Activated CD4-positive, alpha-beta T cell treated with anti-CD3 and anti-CD28 coated beads, Interleukin-2, amount 50 U/mL, for 1 hour (primary cell): ENCODE measurements around the gene PTBP1.
"Not testable (repeated sequence)": the region's sequence is repeated elsewhere in the genome, so short reads cannot be mapped to it uniquely, and the experiment has no call there.

Source experiments
- DNase-seq: peaks from one replicate; pipeline ENCODE4 v3.0.0-alpha.2; 2020

Gene PTBP1

DNA sequence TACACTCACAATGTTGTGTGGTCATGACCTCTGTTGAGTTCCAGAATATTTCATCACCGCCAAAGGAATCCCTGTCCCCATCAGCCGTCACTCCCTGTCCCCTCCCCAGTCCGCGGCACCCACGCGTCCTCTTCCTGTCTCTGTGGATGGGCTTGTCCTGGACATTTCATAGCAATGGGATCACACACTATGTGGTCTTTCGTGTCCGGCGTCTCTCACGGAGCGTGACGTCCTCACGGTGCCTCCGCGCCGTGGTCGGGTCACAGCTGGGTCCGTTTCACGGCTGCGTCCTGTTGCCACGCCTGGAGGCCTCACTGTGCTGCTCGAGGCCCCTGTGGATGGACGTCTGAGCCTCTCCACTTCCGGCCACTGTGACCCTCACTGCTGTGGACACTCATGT lies 37.0 kb downstream of the PTBP1 start:
- no peak for DNase-seq

DNA sequence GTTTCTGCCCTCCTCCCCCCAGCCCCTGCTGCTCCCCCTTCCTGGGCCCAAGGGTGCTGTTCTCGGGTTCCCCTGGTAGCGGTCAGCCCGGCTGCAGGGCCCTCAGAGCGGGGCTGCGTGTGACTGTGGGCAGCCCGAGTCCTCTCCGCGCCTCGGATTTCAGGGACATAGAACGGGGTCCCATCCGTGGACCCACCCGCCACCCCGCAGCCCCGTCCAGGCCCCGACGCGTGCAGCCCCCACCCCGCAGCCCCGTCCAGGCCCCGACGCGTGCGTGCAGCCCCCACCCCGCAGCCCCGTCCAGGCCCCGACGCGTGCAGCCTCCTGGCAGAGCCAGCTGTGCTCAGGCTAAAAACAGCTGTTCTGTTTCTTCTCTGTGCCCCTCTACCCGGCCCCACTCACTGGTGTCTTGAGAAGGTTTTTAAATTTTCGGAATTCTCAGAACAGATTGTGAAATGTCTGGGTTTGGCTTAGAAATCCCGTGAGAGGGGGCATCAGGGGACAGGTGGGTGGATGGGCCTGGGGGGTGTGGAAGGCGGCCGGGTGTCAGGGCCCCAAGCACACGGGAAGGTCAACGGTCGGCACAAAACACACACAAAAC lies 38.1 kb downstream of the PTBP1 start:
- no peak for DNase-seq

DNA sequence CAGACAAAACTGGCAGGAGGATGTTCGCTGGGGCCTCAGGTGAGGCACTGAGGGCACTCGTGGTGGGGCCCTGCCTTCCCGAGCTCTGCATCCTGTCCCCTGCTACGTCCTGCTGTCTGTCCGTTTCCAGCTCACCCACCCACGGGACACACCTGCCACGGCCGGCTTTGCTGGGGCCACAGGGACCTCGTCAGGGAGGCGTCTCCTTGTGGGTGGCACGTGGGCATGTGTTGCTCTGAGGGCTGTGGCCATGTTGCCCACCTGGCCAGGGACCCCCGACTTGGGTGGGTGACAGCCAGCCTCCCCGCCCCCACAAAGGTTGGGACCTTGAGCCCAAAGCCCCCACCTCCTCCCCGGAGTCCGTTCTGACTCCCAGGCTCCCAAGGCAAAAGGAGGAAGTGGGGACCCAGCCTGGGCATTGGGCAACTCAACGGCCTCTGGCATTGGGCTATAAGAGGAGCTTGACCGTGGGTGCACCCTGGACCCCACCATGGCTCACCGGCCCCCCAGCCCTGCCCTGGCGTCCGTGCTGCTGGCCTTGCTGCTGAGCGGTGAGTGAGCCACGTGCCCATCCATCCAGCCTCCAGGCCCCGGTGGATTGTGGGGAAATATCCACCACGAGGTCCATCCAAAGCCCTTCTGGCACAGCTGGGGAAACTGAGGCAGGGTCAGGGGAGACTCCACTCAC lies 43.4 kb downstream of the PTBP1 start, which contains the start of gene PRTN3:
PRTN3 (plus strand) TSS at position 481 of the 688 bp plus-strand sequence; CDS start at position 491, 10 bp downstream.
- no peak for DNase-seq

DNA sequence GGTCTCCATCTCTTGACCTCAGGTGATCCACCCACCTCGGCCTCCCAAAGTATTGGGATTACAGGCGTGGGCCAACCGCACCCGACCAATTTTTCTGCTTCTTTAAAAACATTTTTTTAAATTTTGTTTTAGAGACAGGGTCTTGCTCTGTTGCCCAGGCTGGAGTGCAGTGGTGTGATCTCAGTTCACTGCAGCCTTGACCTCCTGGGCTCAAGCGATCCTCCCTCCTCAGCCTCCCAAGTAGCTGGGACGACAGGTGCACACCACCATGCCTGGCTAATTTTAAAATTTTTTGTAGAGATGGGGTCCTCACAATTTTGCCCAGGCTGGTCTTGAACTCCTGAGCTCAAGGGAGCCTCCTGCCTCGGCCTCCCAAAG lies 45.5 kb downstream of the PTBP1 start:
- not testable (repeated sequence) for DNase-seq

DNA sequence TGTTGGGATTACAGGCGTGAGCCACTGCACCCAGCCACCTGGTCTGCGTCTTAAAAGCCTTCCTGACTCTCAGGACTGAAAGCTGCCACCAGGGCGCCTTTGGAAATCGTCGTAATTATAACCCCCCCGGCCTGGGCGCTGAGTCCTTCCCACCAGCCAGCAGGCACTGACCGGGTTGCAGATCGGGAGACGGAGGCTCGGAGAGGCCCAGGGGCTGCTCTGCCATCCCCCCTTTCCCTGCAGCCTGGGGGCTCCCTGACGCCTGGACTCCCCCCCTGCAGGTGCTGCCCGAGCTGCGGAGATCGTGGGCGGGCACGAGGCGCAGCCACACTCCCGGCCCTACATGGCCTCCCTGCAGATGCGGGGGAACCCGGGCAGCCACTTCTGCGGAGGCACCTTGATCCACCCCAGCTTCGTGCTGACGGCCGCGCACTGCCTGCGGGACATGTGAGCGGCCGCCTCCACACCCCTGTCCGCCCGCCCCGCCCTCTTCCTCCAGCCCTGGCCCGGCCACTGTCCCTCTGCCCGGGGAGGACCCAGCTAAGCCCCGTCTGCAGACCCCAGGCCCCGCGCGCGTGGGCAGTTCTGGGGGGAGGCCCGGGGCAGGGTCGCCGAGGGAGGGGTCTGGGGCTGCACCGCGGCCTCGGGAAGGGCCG lies 46.1 kb downstream of the PTBP1 start:
- no peak for DNase-seq

DNA sequence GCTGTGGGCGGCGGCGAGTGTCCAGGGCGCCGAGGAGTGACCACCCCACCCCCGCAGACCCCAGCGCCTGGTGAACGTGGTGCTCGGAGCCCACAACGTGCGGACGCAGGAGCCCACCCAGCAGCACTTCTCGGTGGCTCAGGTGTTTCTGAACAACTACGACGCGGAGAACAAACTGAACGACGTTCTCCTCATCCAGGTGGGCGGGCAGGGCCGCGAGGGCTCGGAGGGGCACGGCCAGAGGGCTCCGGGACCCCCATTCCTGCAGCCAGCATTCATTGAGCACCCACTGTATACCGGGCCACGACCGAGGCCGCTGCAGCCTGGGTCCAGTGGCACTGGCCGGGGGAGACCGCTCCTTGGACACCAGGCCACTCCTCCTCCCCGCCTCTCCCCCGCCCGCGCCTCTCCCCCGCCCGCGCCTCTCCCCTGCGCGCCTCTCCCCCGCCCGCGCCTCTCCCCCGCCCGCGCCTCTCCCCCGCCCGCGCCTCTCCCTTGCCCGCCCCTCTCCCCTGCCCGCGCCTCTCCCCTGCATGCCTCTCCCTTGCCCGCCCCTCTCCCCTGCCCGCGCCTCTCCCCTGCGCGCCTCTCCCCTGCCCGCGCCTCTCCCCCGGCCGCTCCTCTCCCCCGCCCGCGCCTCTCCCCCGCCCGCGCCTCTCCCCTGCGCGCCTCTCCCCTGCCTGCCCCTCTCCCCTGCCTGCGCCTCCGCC lies 46.7 kb downstream of the PTBP1 start:
- no peak for DNase-seq

DNA sequence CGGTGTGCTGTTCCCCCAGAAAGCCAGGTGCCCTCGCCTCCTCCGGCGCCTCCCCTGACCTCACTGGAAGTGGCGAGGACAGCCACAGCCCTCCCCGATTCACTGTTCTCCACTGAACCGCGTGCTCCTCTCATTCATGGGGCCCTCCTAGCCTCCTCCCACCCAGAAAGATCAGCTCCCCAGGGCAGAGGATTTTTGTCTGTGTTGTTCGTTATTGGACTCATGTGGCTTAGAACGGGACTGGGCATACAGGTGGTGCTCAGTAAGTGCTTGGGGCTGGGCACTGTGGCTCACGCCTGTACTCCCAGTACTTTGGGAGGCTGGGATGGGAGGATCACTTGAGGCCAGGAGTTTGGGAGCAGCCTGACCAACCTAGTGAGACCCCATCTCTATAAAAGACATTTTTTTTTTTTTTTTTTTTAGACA lies 47.3 kb downstream of the PTBP1 start:
- no peak for DNase-seq

DNA sequence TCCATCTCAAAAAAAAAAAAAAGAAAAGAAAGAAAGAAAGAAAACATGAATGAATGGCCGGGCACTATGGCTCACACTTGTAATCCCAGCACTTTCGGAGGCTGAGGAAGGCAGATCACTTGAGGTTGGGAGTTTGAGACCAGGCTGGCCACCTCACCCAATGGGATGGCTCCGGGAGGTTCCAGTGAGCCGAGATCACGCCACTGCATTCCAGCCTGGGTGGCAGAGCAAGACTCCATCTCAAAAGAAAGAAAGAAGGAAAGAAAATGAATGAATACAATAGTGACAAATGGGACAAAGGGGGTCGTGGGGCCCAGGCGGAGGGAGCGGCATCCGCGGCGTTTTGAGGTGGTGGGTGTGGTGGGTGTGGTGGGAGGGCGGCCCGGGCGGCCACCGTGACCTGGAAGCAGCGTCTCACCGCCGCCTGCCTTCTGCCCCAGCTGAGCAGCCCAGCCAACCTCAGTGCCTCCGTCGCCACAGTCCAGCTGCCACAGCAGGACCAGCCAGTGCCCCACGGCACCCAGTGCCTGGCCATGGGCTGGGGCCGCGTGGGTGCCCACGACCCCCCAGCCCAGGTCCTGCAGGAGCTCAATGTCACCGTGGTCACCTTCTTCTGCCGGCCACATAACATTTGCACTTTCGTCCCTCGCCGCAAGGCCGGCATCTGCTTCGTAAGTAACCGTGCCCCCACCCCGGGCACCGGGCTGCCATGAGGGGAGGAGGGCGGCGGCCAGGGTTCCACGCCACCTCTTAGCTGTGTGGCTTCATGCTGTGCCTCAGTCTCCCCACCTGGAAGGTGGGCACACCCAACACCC lies 48.7 kb downstream of the PTBP1 start:
- DNase-seq = no peak

DNA sequence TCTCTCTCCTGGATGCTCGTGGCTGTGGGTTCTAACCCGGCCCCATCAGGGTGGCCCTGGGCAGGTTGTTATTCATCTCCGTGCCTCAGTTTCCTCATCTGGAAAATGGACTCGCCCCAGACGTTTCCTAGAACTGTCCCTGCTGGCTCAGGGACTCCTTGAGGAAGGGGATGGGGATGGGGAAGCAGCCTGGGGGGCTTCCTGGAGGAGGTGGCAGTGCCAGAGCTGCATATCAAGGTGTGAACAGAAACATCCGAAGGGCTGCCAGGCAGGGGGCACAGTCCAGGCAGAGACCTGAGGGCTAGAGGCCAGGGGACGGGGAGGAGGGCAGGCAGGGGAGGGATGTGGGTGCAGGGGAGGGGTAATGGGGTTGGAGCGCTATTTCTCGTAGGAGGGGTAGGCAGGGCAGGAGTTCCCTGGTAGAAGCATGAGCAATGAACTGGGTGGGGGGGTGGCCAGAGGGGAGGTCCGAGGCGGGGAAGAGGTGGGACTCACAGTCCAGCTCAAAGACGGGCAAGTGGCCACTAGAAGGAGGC lies 51.2 kb downstream of the PTBP1 start:
- no peak for DNase-seq

DNA sequence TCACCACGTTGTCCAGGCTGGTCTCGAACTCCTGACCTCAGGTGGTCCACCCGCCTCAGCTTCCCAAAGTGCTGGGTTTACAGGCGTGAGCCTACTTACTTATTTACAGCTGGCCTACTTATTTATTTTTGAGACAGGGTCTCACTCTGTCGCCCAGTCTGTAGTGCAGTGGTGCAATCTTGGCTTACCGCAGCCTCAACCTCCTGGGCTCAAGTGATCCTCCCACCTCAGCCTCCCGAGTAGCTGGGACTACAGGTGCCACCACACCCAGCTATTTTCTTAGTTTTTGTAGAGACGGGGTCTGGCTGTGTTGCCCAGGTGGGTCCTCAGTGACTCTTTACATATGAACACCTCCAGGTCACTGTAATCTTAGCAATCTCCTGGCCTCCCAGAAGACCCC lies 51.9 kb downstream of the PTBP1 start:
- not testable (repeated sequence) for DNase-seq

DNA sequence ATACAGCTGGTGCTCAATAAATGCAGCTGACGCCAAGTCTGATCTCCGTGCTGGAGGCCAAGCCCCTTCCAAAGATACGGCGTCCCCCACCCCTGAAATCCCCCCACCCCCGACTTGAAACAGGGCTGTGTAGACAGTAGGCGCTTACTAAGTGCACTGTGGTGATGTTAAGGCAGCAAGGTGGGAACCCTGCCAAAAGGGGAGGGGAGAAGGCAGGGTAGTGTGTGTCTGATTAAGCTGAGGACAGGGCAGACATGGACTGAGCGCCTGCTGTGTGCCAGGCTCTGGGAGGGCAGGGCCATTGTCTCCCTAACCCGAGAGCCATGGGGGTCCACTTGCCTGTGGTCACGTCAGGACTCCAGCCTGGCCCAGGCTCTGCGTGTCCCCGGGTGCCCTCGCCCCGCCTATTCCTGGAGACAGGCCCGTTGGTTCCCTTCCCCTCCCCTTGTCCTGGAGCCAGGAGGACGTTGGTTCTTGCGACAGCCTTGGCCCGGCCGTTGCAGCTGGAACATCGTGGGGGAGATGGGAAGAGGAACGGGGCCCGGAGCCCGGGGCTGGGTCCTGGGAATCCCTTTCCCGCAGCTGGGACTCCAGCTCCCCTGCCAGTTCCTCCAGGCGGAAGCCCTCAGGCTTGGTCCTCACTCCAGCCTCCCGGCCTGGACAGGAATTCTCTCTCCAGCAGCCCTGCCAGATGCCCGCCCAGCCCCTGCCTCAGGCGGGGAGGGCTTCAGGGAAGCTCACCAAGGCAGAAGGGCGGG lies 53.1 kb downstream of the PTBP1 start:
- no peak for DNase-seq

DNA sequence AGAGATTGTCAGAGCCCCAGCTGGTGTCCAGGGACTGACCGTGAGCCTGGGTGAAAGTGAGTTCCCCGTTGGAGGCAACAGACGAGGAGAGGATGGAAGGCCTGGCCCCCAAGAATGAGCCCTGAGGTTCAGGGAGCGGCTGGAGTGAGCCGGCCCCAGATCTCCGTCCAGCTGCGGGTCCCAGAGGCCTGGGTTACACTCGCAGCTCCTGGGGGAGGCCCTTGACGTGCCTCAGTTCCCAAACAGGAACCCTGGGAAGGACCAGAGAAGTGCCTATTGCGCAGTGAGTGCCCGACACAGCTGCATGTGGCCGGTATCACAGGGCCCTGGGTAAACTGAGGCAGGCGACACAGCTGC lies 53.7 kb downstream of the PTBP1 start:
- no peak for DNase-seq

DNA sequence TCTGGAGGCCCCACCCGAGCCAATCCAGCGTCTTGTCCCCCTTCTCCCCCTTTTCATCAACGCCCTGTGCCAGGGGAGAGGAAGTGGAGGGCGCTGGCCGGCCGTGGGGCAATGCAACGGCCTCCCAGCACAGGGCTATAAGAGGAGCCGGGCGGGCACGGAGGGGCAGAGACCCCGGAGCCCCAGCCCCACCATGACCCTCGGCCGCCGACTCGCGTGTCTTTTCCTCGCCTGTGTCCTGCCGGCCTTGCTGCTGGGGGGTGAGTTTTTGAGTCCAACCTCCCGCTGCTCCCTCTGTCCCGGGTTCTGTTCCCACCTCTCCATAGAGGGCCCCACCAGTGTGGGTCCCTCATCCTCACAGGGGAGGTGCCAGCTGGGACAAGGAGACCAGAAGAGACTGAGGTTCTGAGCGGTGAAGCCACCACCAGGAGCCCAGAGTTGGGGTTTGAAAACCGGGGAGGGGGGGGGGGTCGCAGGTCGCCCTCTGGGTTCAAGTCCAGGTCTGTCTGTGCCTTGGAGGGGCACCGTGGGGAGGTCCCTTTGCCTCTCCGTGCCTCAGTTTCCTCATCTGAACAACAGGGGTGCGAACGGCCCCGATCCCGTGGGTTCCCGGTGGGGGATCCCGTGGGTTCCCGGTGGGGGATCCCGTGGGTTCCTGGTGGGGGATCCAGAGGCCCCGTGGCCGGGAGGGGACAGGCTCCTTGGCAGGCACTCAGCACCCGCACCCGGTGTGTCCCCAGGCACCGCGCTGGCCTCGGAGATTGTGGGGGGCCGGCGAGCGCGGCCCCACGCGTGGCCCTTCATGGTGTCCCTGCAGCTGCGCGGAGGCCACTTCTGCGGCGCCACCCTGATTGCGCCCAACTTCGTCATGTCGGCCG lies 55.1 kb downstream of the PTBP1 start, which contains the start of gene ELANE:
ELANE (plus strand) TSS at position 168 of the 878 bp plus-strand sequence; CDS start at position 194, 26 bp downstream.
- DNase-seq = no peak

DNA sequence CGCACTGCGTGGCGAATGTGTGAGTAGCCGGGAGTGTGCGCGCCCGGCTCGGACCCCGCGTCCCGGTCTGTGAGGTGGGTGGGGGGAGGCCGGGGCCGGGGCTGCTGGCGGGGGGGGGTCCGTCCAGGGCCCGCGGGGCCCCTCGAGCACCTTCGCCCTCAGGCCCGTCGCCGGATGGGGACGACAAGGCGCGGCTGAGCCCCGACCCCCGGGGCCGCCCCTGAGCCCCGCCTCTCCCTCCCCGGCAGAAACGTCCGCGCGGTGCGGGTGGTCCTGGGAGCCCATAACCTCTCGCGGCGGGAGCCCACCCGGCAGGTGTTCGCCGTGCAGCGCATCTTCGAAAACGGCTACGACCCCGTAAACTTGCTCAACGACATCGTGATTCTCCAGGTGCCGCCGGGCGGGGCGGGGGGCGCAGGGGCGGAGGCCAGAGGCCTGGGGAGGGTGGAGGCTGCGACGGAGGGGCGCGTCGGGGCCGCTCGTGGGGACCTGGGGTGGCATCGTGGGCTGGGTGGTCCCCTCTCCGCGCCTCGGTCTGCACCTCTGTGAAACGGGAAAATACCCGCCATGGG lies 55.8 kb downstream of the PTBP1 start:
- no peak for DNase-seq

DNA sequence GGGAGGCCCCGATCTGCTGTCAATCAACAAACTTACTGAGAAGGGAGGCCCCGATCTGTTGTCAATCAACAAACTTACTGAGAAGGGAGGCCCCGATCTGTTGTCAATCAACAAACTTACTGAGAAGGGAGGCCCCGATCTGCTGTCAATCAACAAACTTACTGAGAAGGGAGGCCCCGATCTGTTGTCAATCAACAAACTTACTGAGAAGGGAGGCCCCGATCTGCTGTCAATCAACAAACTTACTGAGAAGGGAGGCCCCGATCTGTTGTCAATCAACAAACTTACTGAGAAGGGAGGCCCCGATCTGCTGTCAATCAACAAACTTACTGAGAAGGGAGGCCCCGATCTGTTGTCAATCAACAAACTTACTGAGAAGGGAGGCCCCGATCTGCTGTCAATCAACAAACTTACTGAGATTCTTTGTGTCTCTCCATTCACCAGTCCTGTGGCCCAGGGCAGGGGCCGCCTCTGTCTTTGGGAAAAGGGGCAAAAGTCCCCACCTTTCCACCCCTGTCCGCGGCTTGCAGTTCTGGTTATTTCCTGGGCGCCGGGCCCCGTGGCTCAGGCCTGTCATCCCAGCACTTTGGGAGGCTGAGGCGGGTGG lies 56.5 kb downstream of the PTBP1 start:
- not testable (repeated sequence) for DNase-seq

DNA sequence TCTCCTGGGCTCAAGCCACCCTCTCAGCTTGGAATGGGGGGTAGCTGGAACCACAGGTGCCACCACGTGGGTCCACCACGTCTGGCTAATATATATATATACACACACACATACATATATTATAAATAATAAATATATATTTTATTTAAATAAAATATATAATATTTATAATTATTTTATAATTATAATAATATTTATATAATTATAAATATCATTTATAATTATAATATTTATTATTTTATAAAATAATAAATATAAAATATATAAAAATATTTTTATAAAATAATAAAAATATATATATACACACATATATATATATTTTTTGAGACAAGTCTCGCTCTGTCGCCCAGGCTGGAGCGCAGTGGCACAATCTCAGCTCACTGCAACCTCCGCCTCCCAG lies 57.3 kb downstream of the PTBP1 start:
- DNase-seq = no peak

DNA sequence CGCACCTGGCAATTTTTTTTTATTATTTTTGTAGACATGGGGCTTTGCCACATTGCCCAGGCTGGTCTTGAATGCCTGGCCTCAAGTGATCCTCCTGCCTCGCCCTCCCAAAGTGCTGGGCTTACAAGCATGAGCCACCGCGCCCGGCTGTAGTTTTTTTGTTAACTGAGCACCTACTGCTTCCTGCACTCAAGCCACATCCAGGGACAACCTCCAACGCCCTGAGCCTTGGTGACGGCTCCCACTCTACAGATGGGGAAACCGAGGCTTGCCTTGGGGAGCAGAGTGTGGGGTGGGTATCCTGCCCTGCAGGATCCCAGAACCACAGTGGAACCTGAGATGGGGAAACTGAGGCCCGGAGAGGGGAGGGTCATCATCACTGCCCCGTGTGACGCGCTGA lies 57.9 kb downstream of the PTBP1 start:
- DNase-seq = no peak

DNA sequence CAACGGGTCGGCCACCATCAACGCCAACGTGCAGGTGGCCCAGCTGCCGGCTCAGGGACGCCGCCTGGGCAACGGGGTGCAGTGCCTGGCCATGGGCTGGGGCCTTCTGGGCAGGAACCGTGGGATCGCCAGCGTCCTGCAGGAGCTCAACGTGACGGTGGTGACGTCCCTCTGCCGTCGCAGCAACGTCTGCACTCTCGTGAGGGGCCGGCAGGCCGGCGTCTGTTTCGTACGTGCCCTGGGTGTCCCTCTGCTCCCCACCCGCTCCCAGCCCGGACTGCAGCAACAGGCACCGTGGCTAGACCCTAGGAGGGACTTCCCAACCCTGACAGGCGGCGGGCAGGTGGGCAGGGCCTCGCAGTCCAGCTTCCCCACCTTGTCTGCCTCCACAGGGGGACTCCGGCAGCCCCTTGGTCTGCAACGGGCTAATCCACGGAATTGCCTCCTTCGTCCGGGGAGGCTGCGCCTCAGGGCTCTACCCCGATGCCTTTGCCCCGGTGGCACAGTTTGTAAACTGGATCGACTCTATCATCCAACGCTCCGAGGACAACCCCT lies 58.4 kb downstream of the PTBP1 start:
- DNase-seq = no peak

DNA sequence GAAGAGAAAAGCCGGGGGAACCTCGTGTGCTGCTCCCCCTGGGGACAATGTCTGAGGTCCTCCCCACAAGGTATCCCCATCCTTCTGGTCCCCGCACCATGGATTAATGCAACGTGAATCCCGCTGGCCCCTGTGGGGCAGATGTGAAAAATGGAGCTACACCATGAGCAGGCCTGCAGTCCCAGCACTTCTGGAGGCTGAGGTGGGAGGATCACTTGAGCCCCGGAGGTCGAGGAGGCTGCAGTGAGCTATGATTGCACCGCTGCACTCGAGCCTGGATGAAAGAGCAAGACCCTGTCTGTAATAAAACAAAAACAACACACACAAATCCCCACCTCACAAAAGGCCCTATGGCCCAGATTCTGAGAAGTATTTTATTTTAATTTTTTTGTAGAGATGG lies 61.0 kb downstream of the PTBP1 start:
- no peak for DNase-seq
